Ishikawa (cell line): ENCODE measurements around the gene IL36A.

ENCODE experiments used
- CEBPB ChIP-seq: IDR thresholded peaks from 2 replicates; pipeline ENCODE4 v1.6.1; 2012
- CREB1 ChIP-seq: IDR thresholded peaks from 2 replicates; pipeline ENCODE4 v1.6.1; 2012; ENCODE audit warnings: low read depth
- EGR1 ChIP-seq: IDR thresholded peaks from 2 replicates; pipeline ENCODE4 v1.6.1; 2012
- EP300 ChIP-seq: IDR thresholded peaks from 2 replicates; pipeline ENCODE4 v1.6.1; 2012; ENCODE audit warnings: borderline replicate concordance
- FOXM1 ChIP-seq: IDR thresholded peaks from 2 replicates; pipeline ENCODE4 v1.6.1; 2012; ENCODE audit warnings: low read depth, borderline replicate concordance
- NFIC ChIP-seq: IDR thresholded peaks from 2 replicates; pipeline ENCODE4 v1.6.1; 2012
- RAD21 ChIP-seq: IDR thresholded peaks from 2 replicates; pipeline ENCODE4 v1.6.1; 2012; ENCODE audit warnings: low read depth
- TAF1 ChIP-seq: IDR thresholded peaks from 2 replicates; pipeline ENCODE4 v1.6.1; 2012; ENCODE audit warnings: low read depth, mild to moderate bottlenecking
- TCF12 ChIP-seq: IDR thresholded peaks from 2 replicates; pipeline ENCODE4 v1.6.1; 2012; ENCODE audit warnings: low read depth
- TEAD4 ChIP-seq: IDR thresholded peaks from 2 replicates; pipeline ENCODE4 v1.6.1; 2012
- YY1 ChIP-seq: IDR thresholded peaks from 2 replicates; pipeline ENCODE4 v1.6.1; 2012; ENCODE audit warnings: low read depth
- ZBTB7A ChIP-seq: IDR thresholded peaks from 2 replicates; pipeline ENCODE4 v1.6.1; 2012; ENCODE audit warnings: low read depth
- TF ChIP-seq, protein P1 (sequence below): IDR thresholded peaks from 2 replicates; pipeline ENCODE4 v1.6.1; 2012
- TF ChIP-seq, protein P2 (sequence below): IDR thresholded peaks from 2 replicates; pipeline ENCODE4 v1.6.1; 2012
- TF ChIP-seq, protein P3 (sequence below): IDR thresholded peaks from 2 replicates; pipeline ENCODE4 v1.6.1; 2012; ENCODE audit warnings: low read depth, mild to moderate bottlenecking

The IL36A gene

DNA sequence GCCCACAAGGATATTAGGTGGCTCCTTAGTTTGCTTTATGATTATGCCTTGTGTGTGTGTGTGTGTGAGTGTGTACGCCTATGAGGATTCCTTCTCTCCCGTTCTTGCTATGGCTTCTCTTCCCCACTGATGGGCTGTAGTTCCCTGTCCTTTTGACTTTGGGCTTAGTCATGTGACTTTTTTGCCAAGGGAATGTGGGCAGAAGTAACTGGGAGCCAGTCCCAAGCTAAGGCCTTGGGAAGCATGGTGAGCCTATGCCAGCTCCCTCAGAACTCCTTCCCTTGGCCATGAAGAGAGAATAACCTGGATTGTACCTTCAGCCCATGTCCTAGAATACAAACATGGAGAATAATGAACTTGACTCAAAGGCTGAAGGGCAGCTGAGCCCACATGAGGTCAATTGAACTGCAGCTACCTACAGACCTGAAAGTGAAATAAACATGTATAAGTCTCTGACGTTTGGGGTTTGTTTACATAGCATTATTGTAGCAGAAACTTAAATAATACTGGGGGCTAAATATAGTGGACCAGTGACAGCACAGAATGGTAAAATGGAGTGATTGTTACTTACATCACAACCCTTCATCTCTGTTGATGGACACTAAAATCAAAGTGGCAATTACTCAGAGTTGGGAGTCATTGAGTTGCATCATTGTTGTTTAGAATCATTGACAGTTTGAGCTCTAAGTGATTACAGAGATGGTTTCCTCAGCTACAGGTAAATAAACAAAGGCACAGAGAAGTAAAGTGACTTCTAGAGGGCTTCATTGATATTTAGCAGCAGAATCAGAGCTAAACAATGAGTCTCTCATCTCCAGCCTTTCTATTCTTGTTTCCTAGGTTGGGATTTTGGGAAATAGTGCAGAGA is 42.7 kb upstream of the IL36A start:
- TF ChIP-seq, protein P1, sequence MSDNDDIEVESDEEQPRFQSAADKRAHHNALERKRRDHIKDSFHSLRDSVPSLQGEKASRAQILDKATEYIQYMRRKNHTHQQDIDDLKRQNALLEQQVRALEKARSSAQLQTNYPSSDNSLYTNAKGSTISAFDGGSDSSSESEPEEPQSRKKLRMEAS, result no peak
- TF ChIP-seq CREB1, result no peak

DNA sequence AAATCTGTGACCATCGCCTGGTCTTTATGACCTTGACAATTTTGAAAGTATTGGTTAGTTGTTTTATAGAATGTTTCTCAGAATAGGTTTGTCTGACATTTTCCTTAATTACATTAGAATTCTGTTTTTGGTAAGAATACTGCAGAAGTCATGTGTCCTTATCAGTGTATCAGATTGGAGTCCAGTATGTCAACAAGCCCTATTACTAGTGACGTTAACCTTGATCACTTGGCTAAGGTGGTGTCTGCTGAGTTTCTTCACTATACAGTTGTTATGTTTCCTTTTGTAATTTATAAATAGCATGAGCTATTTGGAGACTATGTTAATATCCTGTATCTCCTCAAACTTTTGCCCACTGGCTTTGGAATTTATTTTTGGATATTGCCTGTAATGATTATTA is 38.2 kb upstream of the IL36A start:
- no peak for TF ChIP-seq TAF1

DNA sequence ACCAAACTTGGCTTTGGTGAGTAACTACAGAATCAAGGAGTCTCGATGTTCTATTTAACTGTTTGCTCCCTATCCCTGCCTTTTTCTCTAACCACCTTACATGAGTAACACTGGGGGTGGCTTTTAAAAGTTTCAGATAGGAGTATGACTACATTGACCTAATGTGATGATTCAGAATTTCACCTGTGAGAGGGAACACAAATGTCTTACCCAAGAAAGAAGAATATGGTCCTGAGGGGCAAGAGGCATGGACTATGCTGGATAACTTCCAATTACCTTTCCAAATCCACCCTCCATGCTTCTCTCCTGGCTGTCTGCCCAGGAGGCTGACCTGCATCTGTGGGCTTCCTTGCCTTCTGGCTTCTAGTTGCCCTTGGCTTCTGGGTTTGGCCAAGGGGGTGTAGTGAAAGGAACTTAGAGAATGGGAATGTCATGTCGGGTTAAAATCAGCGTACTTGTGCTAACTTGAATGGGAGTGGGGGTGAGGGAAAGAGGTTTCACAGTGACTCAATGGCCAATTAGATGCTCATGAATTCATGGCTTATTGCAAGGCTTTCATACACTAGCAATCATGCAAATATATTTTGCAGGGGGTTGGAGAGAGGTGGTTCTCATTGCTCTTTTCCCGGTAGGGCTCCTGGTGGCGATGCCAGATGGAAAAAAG is 32.7 kb upstream of the IL36A start:
- TF ChIP-seq, protein P2, sequence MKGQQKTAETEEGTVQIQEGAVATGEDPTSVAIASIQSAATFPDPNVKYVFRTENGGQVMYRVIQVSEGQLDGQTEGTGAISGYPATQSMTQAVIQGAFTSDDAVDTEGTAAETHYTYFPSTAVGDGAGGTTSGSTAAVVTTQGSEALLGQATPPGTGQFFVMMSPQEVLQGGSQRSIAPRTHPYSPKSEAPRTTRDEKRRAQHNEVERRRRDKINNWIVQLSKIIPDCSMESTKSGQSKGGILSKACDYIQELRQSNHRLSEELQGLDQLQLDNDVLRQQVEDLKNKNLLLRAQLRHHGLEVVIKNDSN, result no peak
- no peak for TF ChIP-seq TAF1
- TF ChIP-seq RAD21, result no peak
- TF ChIP-seq CREB1, result no peak
- TF ChIP-seq TEAD4, result no peak
- no peak for TF ChIP-seq YY1
- TF ChIP-seq FOXM1, result no peak
- TF ChIP-seq EP300, result no peak
- TF ChIP-seq EGR1, result no peak

DNA sequence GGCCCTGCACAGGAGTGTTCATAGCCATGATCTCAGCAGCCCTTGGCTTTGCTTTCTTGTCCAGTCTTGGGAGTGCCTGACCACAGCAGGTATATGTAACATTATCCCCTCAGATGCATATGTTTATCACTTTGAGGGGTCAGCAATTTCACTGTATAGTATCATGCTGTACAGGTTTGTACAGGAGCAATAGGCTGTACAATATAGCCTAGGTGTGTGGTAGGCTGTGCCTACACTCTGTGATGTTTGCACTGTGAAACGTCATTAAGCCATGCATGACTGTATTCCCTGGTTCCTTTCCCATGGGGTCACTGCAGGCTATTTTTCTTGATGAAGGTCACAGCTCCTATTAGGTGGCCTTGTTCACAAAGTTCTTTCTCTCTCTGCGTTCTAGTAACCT is 32.1 kb upstream of the IL36A start:
- TF ChIP-seq CEBPB (no peak), FOXM1 (no peak), EP300 (no peak), CREB1 (no peak), TAF1 (no peak), EGR1 (no peak), TEAD4 (no peak), ZBTB7A (no peak), YY1 (no peak), TCF12 (no peak), NFIC (no peak), RAD21 (no peak)
- TF ChIP-seq, protein P3, sequence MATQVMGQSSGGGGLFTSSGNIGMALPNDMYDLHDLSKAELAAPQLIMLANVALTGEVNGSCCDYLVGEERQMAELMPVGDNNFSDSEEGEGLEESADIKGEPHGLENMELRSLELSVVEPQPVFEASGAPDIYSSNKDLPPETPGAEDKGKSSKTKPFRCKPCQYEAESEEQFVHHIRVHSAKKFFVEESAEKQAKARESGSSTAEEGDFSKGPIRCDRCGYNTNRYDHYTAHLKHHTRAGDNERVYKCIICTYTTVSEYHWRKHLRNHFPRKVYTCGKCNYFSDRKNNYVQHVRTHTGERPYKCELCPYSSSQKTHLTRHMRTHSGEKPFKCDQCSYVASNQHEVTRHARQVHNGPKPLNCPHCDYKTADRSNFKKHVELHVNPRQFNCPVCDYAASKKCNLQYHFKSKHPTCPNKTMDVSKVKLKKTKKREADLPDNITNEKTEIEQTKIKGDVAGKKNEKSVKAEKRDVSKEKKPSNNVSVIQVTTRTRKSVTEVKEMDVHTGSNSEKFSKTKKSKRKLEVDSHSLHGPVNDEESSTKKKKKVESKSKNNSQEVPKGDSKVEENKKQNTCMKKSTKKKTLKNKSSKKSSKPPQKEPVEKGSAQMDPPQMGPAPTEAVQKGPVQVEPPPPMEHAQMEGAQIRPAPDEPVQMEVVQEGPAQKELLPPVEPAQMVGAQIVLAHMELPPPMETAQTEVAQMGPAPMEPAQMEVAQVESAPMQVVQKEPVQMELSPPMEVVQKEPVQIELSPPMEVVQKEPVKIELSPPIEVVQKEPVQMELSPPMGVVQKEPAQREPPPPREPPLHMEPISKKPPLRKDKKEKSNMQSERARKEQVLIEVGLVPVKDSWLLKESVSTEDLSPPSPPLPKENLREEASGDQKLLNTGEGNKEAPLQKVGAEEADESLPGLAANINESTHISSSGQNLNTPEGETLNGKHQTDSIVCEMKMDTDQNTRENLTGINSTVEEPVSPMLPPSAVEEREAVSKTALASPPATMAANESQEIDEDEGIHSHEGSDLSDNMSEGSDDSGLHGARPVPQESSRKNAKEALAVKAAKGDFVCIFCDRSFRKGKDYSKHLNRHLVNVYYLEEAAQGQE, result no peak
- TF ChIP-seq, protein P1, result no peak
- TF ChIP-seq, protein P2, result no peak

DNA sequence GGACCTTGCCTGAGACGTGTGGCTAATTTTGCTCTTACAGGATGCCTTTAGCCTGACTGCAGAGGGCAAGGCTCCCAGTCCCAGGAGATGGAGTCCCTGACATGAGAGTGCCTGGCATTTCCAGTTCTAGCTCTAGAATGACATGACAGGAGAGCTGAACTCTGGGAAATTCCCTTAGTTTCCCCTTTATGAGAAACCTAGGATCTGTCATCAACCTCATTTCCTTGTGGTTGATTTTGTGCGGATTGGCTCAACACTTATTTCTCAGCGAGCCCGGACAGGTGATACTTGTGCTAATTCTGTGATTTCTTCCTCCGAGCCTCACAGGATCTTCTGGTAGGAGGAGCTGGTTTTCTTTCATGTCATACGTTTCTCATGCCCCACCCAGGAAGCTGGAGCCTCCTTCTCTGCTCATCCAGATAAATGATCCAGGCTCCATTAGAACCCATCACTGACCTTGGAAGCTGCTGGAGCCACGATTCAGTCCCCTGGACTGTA is 27.7 kb upstream of the IL36A start, which contains the start of gene IL36G:
Gene IL36G, plus strand, starts transcription at position 448 of the 498 bp plus-strand sequence. CDS start 633 bp downstream, outside the sequence.
- TF ChIP-seq TCF12 (no peak), EP300 (no peak), CREB1 (no peak), ZBTB7A (no peak), EGR1 (no peak), CEBPB (no peak), NFIC (no peak), YY1 (no peak), RAD21 (no peak), FOXM1 (no peak), TEAD4 (no peak), TAF1 (no peak)
- TF ChIP-seq, protein P3, result no peak
- TF ChIP-seq, protein P2, result no peak
- TF ChIP-seq, protein P1, result no peak
